Adrenal gland (tissue), 12 donors: ENCODE data around the gene MED25. TPM values are rescaled to one million over a fixed set of nuclear protein-coding genes. Genes with fewer than 3 reads are reported as not detected.

ENCODE experiments used
- DNase-seq, 7 donors: peaks; one replicate each; pipeline ENCODE4 v3.0.0-alpha.2; 2019 to 2020
- H3K27ac ChIP-seq, 5 donors: fragments of 200-600 bp; sonication (generic) in 4 of 5; 1 replicate in 3 of 5; 2 replicates in 2 of 5; pipeline versions ENCODE4 v1.5.1 to v1.8.0; 2016 to 2020; ENCODE audit warnings: mild to moderate bottlenecking in 1 of 5
- H3K27me3 ChIP-seq: fragments of 200-600 bp; 2 replicates; pipeline ENCODE4 v1.8.0; 2021
- H3K36me3 ChIP-seq, 2 donors: fragments of 200-600 bp; replicated peaks in 1 of 2; 1 replicate in 1 of 2; 2 replicates in 1 of 2; pipeline versions ENCODE4 v1.5.1 to v1.8.0; 2018 to 2022
- H3K4me1 ChIP-seq, 2 donors: fragments of 200-600 bp; replicated peaks in 1 of 2; 1 replicate in 1 of 2; 2 replicates in 1 of 2; pipeline versions ENCODE4 v1.5.1 to v1.8.0; 2018 to 2021
- H3K4me3 ChIP-seq, 4 donors: fragments of 200-600 bp; sonication (generic) in 3 of 4; one replicate each; pipeline ENCODE4 v1.5.1; 2016 to 2018
- H3K9me3 ChIP-seq, 3 donors: fragments of 200-600 bp; sonication (generic) in 1 of 3; replicated peaks in 1 of 3; 1 replicate in 2 of 3; 2 replicates in 1 of 3; pipeline versions ENCODE4 v1.5.1 to v1.8.0; 2016 to 2021
- CTCF ChIP-seq, 6 experiments: fragments of 450-650 bp in 4 of 6; fragments of 200-600 bp in 2 of 6; sonication (generic) in 1 of 6; IDR thresholded peaks; 1 replicate in 5 of 6; 2 replicates in 1 of 6; pipeline versions ENCODE4 v1.5.1 to v1.8.0; 2016 to 2021; ENCODE audit warnings: antibody characterized with exemption in 6 of 6, mild to moderate bottlenecking in 2 of 6, moderate library complexity in 1 of 6
- POLR2A ChIP-seq, 2 donors: fragments of 450-650 bp; IDR thresholded peaks; one replicate each; pipeline ENCODE4 v1.6.1; 2017; ENCODE audit warnings: antibody characterized with exemption in 2 of 2, mild to moderate bottlenecking in 2 of 2, moderate library complexity in 1 of 2
- WGBS, 4 donors: extraction: QIAGEN DNeasy Blood & Tissue Kit in 2 of 4; methylation state at CpG; one replicate each; pipeline versions ENCODE4 v1.1.5 to v1.1.7; 2013 to 2017; 5-methylcytosine and 5-hydroxymethylcytosine counted together
- intact Hi-C, 2 donors: fragments of 100-400 bp; cut with DNase I; formaldehyde crosslinking; loops; one replicate each; pipeline versions ENCODE4 v1.14.1 to v1.15.0; 2022 to 2023
- polyA plus RNA-seq, 3 donors: library from polyadenylated mRNA; stranded (reverse); fragments of 200-250 nt in 2 of 3; fragments of 350-450 nt in 1 of 3; fragmentation: Illumina TruSeq in 1 of 3; extraction: RNeasy Lipid Tissue Mini Kit (QIAGEN cat#74804) in 1 of 3; gene quantifications; one replicate each; pipeline ENCODE4 v1.2.3, GENCODE V29; 2013 to 2014
- total RNA-seq, 9 donors: library from RNA; depleted of rRNA in 4 of 9; stranded (reverse); fragments of >200 nt in 4 of 9; fragments of 120-200 nt in 1 of 9; fragmentation: NEBNext Ultra II Directional in 1 of 9; extraction: Animal tissue kit (Norgen Biotek cat#: 25700) in 1 of 9; gene quantifications; one replicate each; pipeline versions ENCODE4 v1.1.0 to v1.2.4, GENCODE V29; 2013 to 2023
- donor health status: healthy with polysubstance abuse.
- donor health status: Bipolar disorder and iron deficiency.
- donor health status: DM: yes; HTN: yes; CAD: no.
- donor health status: DM: no; HTN: no; CAD: no.
- donor health status: DM: no; HTN: no; CAD: no.
- donor health status: DM: yes; HTN: yes; CAD: no.

MED25 gene
- total and polyA plus RNA-seq, 12 donors = 36.2 to 457 (median 107) TPM

GRCh38 chr19:49807904-49808675, 10.0 kb upstream of the MED25 start:
- Histone ChIP-seq H3K27me3 (no peaks in the 10 kb centered on the region), H3K36me3 (peaks cover 0 to 24% of the 10 kb centered on the region in 2 donors), H3K4me3 (peak overlapping the region in 1 of 4 donors; percentile 77), H3K9me3 (no peaks in the 10 kb centered on the region), H3K27ac (peak overlapping the region; percentile 6 to 94 (median 93)), H3K4me1 (peaks cover 11 to 27% of the 10 kb centered on the region in 2 donors)
- intact Hi-C loops = loop anchor here in 1 of 2 donors (10.0 kb wide), 1 partner anchor 53 kb away; no protein-coding TSS in a partner anchor
- no peak for DNase-seq
- 68 to 84% (median 77%) methylated on average over 10 to 20 of the region's 20 CpGs for WGBS, 4 donors
- TF ChIP-seq CTCF (IDR thresholded peaks at IDR 0.05) = no peak
- TF ChIP-seq POLR2A (IDR thresholded peaks at IDR 0.05) = no peak

GRCh38 chr19:49808711-49809159, 9.4 kb upstream of the MED25 start:
- intact Hi-C loops = loop anchor here in 1 of 2 donors (10.0 kb wide), 1 partner anchor 54 kb away; no protein-coding TSS in a partner anchor
- Histone ChIP-seq H3K27ac (peak overlapping the region; percentile 70 to 94 (median 93)), H3K4me3 (peak overlapping the region; percentile 12 to 77 (median 58)), H3K4me1 (peaks cover 11 to 25% of the 10 kb centered on the region in 2 donors), H3K27me3 (no peaks in the 10 kb centered on the region), H3K9me3 (no peaks in the 10 kb centered on the region), H3K36me3 (peaks cover 0 to 17% of the 10 kb centered on the region in 2 donors)
- TF ChIP-seq CTCF (IDR thresholded peaks at IDR 0.05) = no peak
- peak in 1 of 2 donors; percentile 83 for TF ChIP-seq POLR2A (IDR thresholded peaks at IDR 0.05)
- DNase-seq = peak; percentile 97 to 99 (median 98)
- 1 to 3% (median 2%) methylated on average over 19 to 31 of the region's 31 CpGs for WGBS, 4 donors

GRCh38 chr19:49809160-49809940, 8.7 kb upstream of the MED25 start:
- peak; percentile 75 to 86 (median 82) for DNase-seq
- intact Hi-C loops = loop anchor here in 1 of 2 donors (10.0 kb wide), 1 partner anchor 55 kb away; no protein-coding TSS in a partner anchor
- TF ChIP-seq CTCF (IDR thresholded peaks at IDR 0.05) (peak in 3 of 6 experiments; percentile 8 to 18 (median 16)), POLR2A (IDR thresholded peaks at IDR 0.05) (peak; percentile 9 to 76)
- no peaks in the 10 kb centered on the region for H3K27me3 ChIP-seq
- 5 to 24% (median 11%) methylated on average over 3 to 50 of the region's 50 CpGs for WGBS, 4 donors
- H3K27ac ChIP-seq = peak overlapping the region; percentile 70 to 94 (median 93)
- H3K4me3 ChIP-seq = peak overlapping the region; percentile 12 to 77 (median 58)
- no peaks in the 10 kb centered on the region for H3K9me3 ChIP-seq
- peaks cover 0 to 14% of the 10 kb centered on the region in 2 donors for H3K36me3 ChIP-seq
- H3K4me1 ChIP-seq = peaks cover 11 to 31% of the 10 kb centered on the region in 2 donors
